Aorta (tissue), 5 donors: ENCODE measurements around the gene PCSK6. TPM values are rescaled to one million over a fixed set of nuclear protein-coding genes. Genes with fewer than 3 reads are reported as not detected.

Experiments used
- ATAC-seq: fragments of 200-7000 bp; cut with Tn5 transposase; one replicate; pipeline ENCODE4 v1.9.1; 2022; ENCODE audit warnings: moderate library complexity; ENCODE audit not compliant: low FRiP score
- DNase-seq, 2 donors: peaks; one replicate each; pipeline ENCODE4 v3.0.0-alpha.2; 2020
- H3K27ac ChIP-seq, 2 donors: one replicate each; pipeline ENCODE4 v1.5.1; 2013; ENCODE audit warnings: low read length in 2 of 2, mild to moderate bottlenecking in 2 of 2, moderate library complexity in 2 of 2, control low read depth in 1 of 2, inconsistent platforms in 1 of 2, low read depth in 1 of 2
- H3K27me3 ChIP-seq, 2 donors: one replicate each; pipeline ENCODE4 v1.6.1; 2013; ENCODE audit warnings: control low read depth in 1 of 2, low read length in 1 of 2, mild to moderate bottlenecking in 1 of 2, moderate library complexity in 1 of 2; ENCODE audit not compliant: insufficient read depth in 2 of 2, control insufficient read depth in 1 of 2
- H3K36me3 ChIP-seq, 2 donors: one replicate each; pipeline ENCODE4 v1.6.1; 2013; ENCODE audit warnings: control low read depth in 1 of 2, low read length in 1 of 2, mild to moderate bottlenecking in 1 of 2; ENCODE audit not compliant: insufficient read depth in 2 of 2, control insufficient read depth in 1 of 2
- H3K4me1 ChIP-seq, 2 donors: one replicate each; pipeline ENCODE4 v1.6.1; 2013; ENCODE audit warnings: low read length in 2 of 2, control low read depth in 1 of 2, mild to moderate bottlenecking in 1 of 2, moderate library complexity in 1 of 2; ENCODE audit not compliant: insufficient read depth in 2 of 2, control insufficient read depth in 1 of 2
- H3K4me3 ChIP-seq, 2 donors: one replicate each; pipeline ENCODE4 v1.5.1; 2013; ENCODE audit warnings: low read length in 2 of 2, control low read depth in 1 of 2, mild to moderate bottlenecking in 1 of 2
- H3K9me3 ChIP-seq: one replicate; pipeline ENCODE4 v1.6.1; 2013; ENCODE audit warnings: mild to moderate bottlenecking, low read length; ENCODE audit not compliant: control insufficient read depth
- WGBS, 2 donors: extraction: QIAGEN DNeasy Blood & Tissue Kit; methylation state at CpG; one replicate each; pipeline ENCODE4 v1.1.7; 2013; 5-methylcytosine and 5-hydroxymethylcytosine counted together
- intact Hi-C, 2 donors: fragments of 100-400 bp; cut with DNase I; formaldehyde crosslinking; loops; one replicate each; pipeline versions ENCODE4 v1.14.2 to v1.15.0; 2022
- polyA plus RNA-seq, 2 donors: library from polyadenylated mRNA; stranded (reverse); fragments of 200-250 nt; gene quantifications; one replicate each; pipeline ENCODE4 v1.2.3, GENCODE V29; 2013
- total RNA-seq, 2 donors: library from RNA; stranded (reverse); fragmentation: NEBNext Ultra II Directional; extraction: Animal tissue kit (Norgen Biotek cat#: 25700); gene quantifications; one replicate each; pipeline ENCODE4 v1.2.1, GENCODE V29; 2021
- donor health status: healthy with polysubstance abuse.
- donor health status: Bipolar disorder and iron deficiency.
- donor health status: DM: no; HTN: no; CAD: no.
- donor health status: DM: no; HTN: no; CAD: no.
- donor health status: DM: yes; HTN: yes; CAD: no.

Gene PCSK6
- total and polyA plus RNA-seq, 4 donors, result 1.6 to 11.2 (median 5.0) TPM; not detected in 1

DNA sequence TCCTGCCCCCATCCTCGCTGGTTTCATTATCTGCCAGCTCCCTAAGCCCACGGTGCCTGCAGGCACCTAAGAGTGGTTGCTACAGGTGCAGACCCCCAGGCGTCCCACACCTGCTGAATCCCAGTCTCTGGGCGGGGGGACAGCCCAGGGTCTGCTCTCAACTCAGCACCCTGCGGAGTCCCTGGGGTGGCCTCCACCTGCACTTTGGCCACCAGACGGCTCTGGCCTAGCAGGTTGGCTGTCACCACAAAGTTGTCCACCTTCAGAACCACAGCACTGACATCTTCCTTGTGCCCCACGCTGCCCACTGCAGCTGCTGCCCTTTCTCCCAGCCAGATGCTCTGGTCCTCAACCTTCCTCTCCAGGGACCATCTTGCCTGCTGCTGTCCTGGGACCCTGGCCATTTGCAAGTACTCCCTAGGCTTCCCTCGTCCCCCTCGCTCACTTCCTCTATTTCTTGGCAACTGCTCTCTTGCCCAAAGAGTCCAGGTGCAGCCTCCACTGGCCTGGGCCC lies 159.6 kb downstream of the PCSK6 start:
- no peak overlapping the region for H3K4me3 ChIP-seq
- no peak for DNase-seq
- intact Hi-C loops, result no loop called here
- no peaks in the 10 kb centered on the region for H3K4me1 ChIP-seq
- H3K27me3 ChIP-seq, result no peaks in the 10 kb centered on the region
- no peak for ATAC-seq
- no peaks in the 10 kb centered on the region for H3K36me3 ChIP-seq
- H3K9me3 ChIP-seq, result peaks cover 1% of the 10 kb centered on the region
- no peak overlapping the region for H3K27ac ChIP-seq
- WGBS, 2 donors, result 85 to 86% methylated on average over 9 of the region's 9 CpGs

GRCh38 chr15:101329309-101329863 lies 160.1 kb downstream of the PCSK6 start:
- ATAC-seq (no peak), DNase-seq (no peak)
- 77 to 82% methylated on average over 14 of the region's 14 CpGs for WGBS, 2 donors
- no peaks in the 10 kb centered on the region for H3K36me3 ChIP-seq
- H3K27ac ChIP-seq, result no peak overlapping the region
- intact Hi-C loops, result no loop called here
- H3K4me3 ChIP-seq, result no peak overlapping the region
- no peaks in the 10 kb centered on the region for H3K4me1 ChIP-seq
- no peaks in the 10 kb centered on the region for H3K9me3 ChIP-seq
- no peaks in the 10 kb centered on the region for H3K27me3 ChIP-seq

- H3K36me3 ChIP-seq, result no peaks in the 10 kb centered on the region
- no peaks in the 10 kb centered on the region for H3K4me1 ChIP-seq
- 81 to 85% methylated on average over 14 of the region's 14 CpGs for WGBS, 2 donors
- DNase-seq, result no peak
- no peak overlapping the region for H3K27ac ChIP-seq
- no peaks in the 10 kb centered on the region for H3K9me3 ChIP-seq
- no peak for ATAC-seq
- intact Hi-C loops, result no loop called here
- H3K27me3 ChIP-seq, result no peaks in the 10 kb centered on the region
- no peak overlapping the region for H3K4me3 ChIP-seq
These were observed 161.5 kb downstream of the PCSK6 start for GRCh38 chr15:101328001-101328400.

- H3K4me3 ChIP-seq, result no peak overlapping the region
- no peaks in the 10 kb centered on the region for H3K4me1 ChIP-seq
- no peak overlapping the region for H3K27ac ChIP-seq
- H3K27me3 ChIP-seq, result no peaks in the 10 kb centered on the region
- no peaks in the 10 kb centered on the region for H3K36me3 ChIP-seq
- ATAC-seq (no peak), DNase-seq (no peak)
- 53 to 60% methylated on average over 17 of the region's 17 CpGs for WGBS, 2 donors
- H3K9me3 ChIP-seq, result no peaks in the 10 kb centered on the region
- intact Hi-C loops, result no loop called here
These were observed 162.3 kb downstream of the PCSK6 start for GRCh38 chr15:101327147-101327740.

- ATAC-seq, result no peak
- intact Hi-C loops, result no loop called here
- 68 to 70% methylated on average over 21 of the region's 21 CpGs for WGBS, 2 donors
- no peak overlapping the region for H3K4me3 ChIP-seq
- no peaks in the 10 kb centered on the region for H3K36me3 ChIP-seq
- H3K27me3 ChIP-seq, result no peaks in the 10 kb centered on the region
- no peaks in the 10 kb centered on the region for H3K4me1 ChIP-seq
- no peak for DNase-seq
- no peaks in the 10 kb centered on the region for H3K9me3 ChIP-seq
- no peak overlapping the region for H3K27ac ChIP-seq
These were observed 162.9 kb downstream of the PCSK6 start for GRCh38 chr15:101326462-101327146.

DNA sequence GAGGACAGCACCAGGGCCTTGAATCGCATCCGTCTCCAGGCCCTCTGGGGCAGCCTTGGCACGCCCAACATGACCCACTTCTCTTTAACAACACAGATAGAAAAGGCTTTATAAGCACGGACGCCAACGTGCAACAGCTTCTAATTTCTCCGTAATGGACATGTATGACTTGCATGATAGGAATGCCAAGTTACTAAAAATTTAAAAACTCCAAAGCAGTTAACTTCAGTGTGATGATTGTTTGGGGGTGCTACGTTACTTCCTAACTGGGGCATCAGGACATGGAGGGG lies 163.5 kb downstream of the PCSK6 start:
- WGBS, 2 donors, result 76 to 77% methylated on average over 8 of the region's 8 CpGs
- Histone ChIP-seq H3K36me3 (no peaks in the 10 kb centered on the region), H3K27ac (no peak overlapping the region), H3K4me1 (no peaks in the 10 kb centered on the region), H3K4me3 (no peak overlapping the region), H3K27me3 (no peaks in the 10 kb centered on the region), H3K9me3 (no peaks in the 10 kb centered on the region)
- no peak for ATAC-seq
- intact Hi-C loops, result no loop called here
- no peak for DNase-seq

- DNase-seq (no peak), ATAC-seq (no peak)
- no peaks in the 10 kb centered on the region for H3K9me3 ChIP-seq
- no peak overlapping the region for H3K4me3 ChIP-seq
- no peaks in the 10 kb centered on the region for H3K4me1 ChIP-seq
- no peaks in the 10 kb centered on the region for H3K27me3 ChIP-seq
- intact Hi-C loops, result no loop called here
- 90 to 93% methylated on average over 19 of the region's 19 CpGs for WGBS, 2 donors
- H3K36me3 ChIP-seq, result no peaks in the 10 kb centered on the region
- no peak overlapping the region for H3K27ac ChIP-seq
These were observed 164.1 kb downstream of the PCSK6 start for GRCh38 chr15:101325263-101326025.

GRCh38 chr15:101324524-101325177 lies 164.9 kb downstream of the PCSK6 start:
- H3K27me3 ChIP-seq, result no peaks in the 10 kb centered on the region
- H3K4me1 ChIP-seq, result no peaks in the 10 kb centered on the region
- WGBS, 2 donors, result 84 to 89% methylated on average over 13 of the region's 13 CpGs
- H3K27ac ChIP-seq, result no peak overlapping the region
- intact Hi-C loops, result no loop called here
- no peak for DNase-seq
- no peaks in the 10 kb centered on the region for H3K36me3 ChIP-seq
- no peak overlapping the region for H3K4me3 ChIP-seq
- no peak for ATAC-seq
- H3K9me3 ChIP-seq, result no peaks in the 10 kb centered on the region
